A549 (cell line): Measurements from ENCODE around the gene BFSP1.

Experiments used
- EP300 ChIP-seq, 2 experiments: fragments of >200 bp; sonication (Bioruptor Twin); formaldehyde crosslinking; IDR thresholded peaks; 2 replicates in 1 of 2; 3 replicates in 1 of 2; pipeline ENCODE4 v1.6.1; 2016 to 2017
- HDAC2 ChIP-seq: fragments of 200-600 bp; sonication (generic); IDR thresholded peaks from 2 replicates; pipeline ENCODE4 v1.6.1; 2016
- HEYL ChIP-seq: fragments of 250-450 bp; sonication (Bioruptor Pico); IDR thresholded peaks from 2 replicates; pipeline ENCODE4 v1.8.0; 2021; ENCODE audit warnings: mild to moderate bottlenecking, moderate library complexity
- NFE2L2 ChIP-seq: fragments of 150-350 bp; conservative IDR thresholded peaks from 2 replicates; pipeline ENCODE4 v1.6.1; 2014; ENCODE audit warnings: low read length
- NR3C1 ChIP-seq: fragments of >200 bp; sonication (Bioruptor Twin); formaldehyde crosslinking; IDR thresholded peaks from 3 replicates; pipeline ENCODE4 v1.6.1; 2017
- RNF2 ChIP-seq: fragments of 200-600 bp; sonication (generic); IDR thresholded peaks from 2 replicates; pipeline ENCODE4 v1.6.1; 2016; ENCODE audit warnings: low read depth, mild to moderate bottlenecking, antibody characterized with exemption, moderate library complexity, borderline replicate concordance
- SREBF2 ChIP-seq: fragments of 450-650 bp; IDR thresholded peaks from 2 replicates; pipeline ENCODE4 v1.6.1; 2014; ENCODE audit warnings: mild to moderate bottlenecking, moderate library complexity
- TF ChIP-seq, protein P1 (sequence below): fragments of >200 bp; sonication (Bioruptor Twin); formaldehyde crosslinking; IDR thresholded peaks from 3 replicates; pipeline ENCODE4 v1.5.1; 2016
- TF ChIP-seq, protein P2 (sequence below): fragments of 150-350 bp; IDR thresholded peaks from 2 replicates; pipeline ENCODE4 v1.6.1; 2014; ENCODE audit warnings: low read depth, mild to moderate bottlenecking, low read length

DNA sequence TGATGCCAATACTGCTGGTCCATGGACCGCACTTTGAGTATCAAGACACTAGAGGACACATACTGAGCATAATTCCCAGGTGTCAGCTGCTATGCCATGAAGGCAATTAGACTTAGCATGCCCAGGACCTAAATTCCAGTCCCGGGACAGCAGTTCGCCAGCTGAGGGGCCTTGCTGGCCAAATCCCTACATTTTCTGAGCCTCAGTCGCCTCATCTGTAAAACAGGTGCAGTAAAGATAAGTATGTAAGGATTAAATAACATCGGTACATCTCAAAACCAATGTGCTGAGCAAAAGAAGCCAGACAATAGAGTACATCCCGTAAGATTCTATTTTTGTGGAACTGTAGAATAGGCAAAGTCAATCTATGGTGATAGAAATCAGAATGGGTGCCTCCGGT, 1.0 kb downstream of the BFSP1 start:
- TF ChIP-seq NR3C1 (no peak), SREBF2 (no peak), RNF2 (no peak), EP300 (IDR thresholded peaks at IDR 0.05) (no peak), HDAC2 (no peak), NFE2L2 (no peak), HEYL (CRISPR knock-in tag) (no peak)
- TF ChIP-seq, protein P1, sequence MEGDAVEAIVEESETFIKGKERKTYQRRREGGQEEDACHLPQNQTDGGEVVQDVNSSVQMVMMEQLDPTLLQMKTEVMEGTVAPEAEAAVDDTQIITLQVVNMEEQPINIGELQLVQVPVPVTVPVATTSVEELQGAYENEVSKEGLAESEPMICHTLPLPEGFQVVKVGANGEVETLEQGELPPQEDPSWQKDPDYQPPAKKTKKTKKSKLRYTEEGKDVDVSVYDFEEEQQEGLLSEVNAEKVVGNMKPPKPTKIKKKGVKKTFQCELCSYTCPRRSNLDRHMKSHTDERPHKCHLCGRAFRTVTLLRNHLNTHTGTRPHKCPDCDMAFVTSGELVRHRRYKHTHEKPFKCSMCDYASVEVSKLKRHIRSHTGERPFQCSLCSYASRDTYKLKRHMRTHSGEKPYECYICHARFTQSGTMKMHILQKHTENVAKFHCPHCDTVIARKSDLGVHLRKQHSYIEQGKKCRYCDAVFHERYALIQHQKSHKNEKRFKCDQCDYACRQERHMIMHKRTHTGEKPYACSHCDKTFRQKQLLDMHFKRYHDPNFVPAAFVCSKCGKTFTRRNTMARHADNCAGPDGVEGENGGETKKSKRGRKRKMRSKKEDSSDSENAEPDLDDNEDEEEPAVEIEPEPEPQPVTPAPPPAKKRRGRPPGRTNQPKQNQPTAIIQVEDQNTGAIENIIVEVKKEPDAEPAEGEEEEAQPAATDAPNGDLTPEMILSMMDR = no peak
- TF ChIP-seq, protein P2, sequence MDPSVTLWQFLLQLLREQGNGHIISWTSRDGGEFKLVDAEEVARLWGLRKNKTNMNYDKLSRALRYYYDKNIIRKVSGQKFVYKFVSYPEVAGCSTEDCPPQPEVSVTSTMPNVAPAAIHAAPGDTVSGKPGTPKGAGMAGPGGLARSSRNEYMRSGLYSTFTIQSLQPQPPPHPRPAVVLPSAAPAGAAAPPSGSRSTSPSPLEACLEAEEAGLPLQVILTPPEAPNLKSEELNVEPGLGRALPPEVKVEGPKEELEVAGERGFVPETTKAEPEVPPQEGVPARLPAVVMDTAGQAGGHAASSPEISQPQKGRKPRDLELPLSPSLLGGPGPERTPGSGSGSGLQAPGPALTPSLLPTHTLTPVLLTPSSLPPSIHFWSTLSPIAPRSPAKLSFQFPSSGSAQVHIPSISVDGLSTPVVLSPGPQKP = no peak
